Measurements from ENCODE around the gene GAB1. TPM values are rescaled to one million over a fixed set of nuclear protein-coding genes. Genes with fewer than 3 reads are reported as not detected.

Gene GAB1
- total RNA-seq, 1 donor from 2014 or later = 5.0 TPM

DNA sequence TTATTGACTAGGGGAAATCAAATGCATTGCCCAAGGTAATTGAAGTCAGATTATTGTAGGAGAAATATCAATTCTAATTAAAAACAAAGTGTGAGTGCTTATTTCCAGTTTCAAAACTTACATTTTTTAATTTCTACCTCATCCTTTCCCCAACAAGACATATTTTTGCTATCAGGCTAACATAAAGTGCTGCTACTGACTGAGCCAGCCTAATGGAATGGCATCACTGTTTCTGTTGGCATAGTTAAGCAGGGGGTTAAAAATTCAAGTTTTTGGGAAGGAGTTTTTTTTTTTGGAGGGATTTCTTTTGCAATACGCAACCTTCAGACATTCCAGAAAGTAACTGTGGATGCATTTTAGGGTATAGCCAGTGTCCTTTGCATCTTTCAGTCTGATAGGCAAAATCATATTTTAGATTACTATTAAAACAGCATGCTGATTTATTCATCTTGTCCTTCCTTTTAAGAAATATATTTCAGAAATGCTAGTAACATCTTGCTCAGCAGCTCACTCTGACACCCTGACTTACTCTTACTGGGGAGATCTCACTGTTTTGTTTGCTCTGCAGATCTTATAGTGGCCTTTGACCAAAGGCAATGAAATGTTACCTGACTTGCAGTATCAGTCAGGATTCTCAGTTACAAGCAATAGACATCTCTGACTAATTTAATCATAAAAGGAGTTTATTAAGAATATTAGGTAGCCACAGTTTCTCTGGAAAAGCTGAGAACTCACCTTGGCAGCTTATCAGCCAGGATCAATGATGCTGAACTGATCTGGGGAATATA is 24.4 kb downstream of the GAB1 start:
- FAIRE-seq (no peak), DNase-seq (ENCODE audit: low read depth) (no peak)
- TF ChIP-seq CTCF (IDR thresholded peaks at IDR 0.05; ENCODE audit: insufficient read depth, low read length, severe bottlenecking) = no peak
- Histone ChIP-seq H3K36me3 (ENCODE audit: control insufficient read depth, insufficient read depth, low read length) (no peaks in the 10 kb centered on the region), H3K4me3 (ENCODE audit: low read depth, low read length) (no peak overlapping the region), H3K27me3 (ENCODE audit: control insufficient read depth, insufficient read depth, low read length) (no peaks in the 10 kb centered on the region)

DNA sequence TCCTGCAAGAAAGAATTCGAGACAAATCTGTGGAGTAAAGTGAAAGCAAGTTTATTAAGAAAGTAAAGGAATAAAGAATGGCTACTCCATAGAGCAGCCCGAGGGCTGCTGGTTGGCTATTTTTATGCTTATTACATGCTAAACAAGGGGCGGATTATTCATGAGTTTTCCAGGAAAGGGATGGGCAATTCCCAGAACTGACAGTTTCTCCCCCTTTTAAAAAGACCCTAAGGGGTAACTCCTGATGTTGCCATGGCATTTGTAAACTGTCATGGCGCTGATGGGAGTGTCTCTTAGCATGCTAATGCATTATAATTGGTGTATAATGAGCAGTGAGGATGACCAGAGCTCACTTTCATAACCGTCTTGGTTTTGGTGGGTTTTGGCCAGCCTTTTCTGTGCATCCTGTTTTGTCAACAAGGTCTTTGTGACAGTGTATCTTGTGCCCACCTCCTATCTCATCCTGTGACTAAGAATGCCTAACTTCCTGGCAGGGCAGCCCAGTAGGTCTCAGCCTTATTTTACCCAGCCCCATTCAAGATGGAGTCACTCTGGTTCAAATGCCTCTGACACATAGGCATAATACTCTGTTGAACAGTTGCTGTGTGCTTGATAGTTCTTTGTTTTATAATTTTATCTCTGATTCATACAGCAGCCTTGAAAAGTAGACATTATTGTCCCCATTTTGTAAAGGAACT is 25.8 kb downstream of the GAB1 start:
- Histone ChIP-seq H3K4me3 (ENCODE audit: low read depth, low read length) (no peak overlapping the region), H3K36me3 (ENCODE audit: control insufficient read depth, insufficient read depth, low read length) (no peaks in the 10 kb centered on the region), H3K27me3 (ENCODE audit: control insufficient read depth, insufficient read depth, low read length) (no peaks in the 10 kb centered on the region)
- FAIRE-seq (no peak), DNase-seq (ENCODE audit: low read depth) (no peak)
- no peak for TF ChIP-seq CTCF (IDR thresholded peaks at IDR 0.05; ENCODE audit: insufficient read depth, low read length, severe bottlenecking)

DNA sequence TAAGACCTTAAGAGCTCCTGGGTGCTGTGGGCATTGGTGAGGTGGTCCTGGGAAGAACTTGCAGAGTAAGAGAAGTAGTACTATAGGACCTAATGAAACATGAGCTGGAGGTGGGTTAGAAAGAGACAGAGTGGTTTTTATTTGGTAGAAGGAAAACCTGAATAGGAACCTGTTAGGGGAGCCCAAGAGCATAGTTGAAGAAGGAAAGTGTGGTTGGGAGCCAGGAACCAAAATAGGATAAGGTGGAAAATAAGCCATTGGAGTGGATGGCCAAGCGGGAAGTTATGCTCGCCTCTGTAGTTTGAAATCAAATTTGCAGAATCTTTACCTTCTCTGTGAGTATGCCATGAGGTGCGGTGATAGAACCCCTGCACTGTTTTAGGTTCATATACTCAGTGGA is 26.7 kb downstream of the GAB1 start:
- Histone ChIP-seq H3K36me3 (ENCODE audit: control insufficient read depth, insufficient read depth, low read length) (no peaks in the 10 kb centered on the region), H3K27me3 (ENCODE audit: control insufficient read depth, insufficient read depth, low read length) (no peaks in the 10 kb centered on the region), H3K4me3 (ENCODE audit: low read depth, low read length) (no peak overlapping the region)
- FAIRE-seq (no peak), DNase-seq (ENCODE audit: low read depth) (no peak)
- TF ChIP-seq CTCF (IDR thresholded peaks at IDR 0.05; ENCODE audit: insufficient read depth, low read length, severe bottlenecking) = no peak

GRCh38 chr4:143364063-143364462 is 27.4 kb downstream of the GAB1 start:
- Histone ChIP-seq H3K4me3 (ENCODE audit: low read depth, low read length) (no peak overlapping the region), H3K27me3 (ENCODE audit: control insufficient read depth, insufficient read depth, low read length) (no peaks in the 10 kb centered on the region), H3K36me3 (ENCODE audit: control insufficient read depth, insufficient read depth, low read length) (no peaks in the 10 kb centered on the region)
- no peak for FAIRE-seq
- no peak for DNase-seq (ENCODE audit: low read depth)
- TF ChIP-seq CTCF (IDR thresholded peaks at IDR 0.05; ENCODE audit: insufficient read depth, low read length, severe bottlenecking) = no peak

- TF ChIP-seq CTCF (IDR thresholded peaks at IDR 0.05; ENCODE audit: insufficient read depth, low read length, severe bottlenecking) = no peak
- FAIRE-seq (no peak), DNase-seq (ENCODE audit: low read depth) (no peak)
- H3K4me3 ChIP-seq (ENCODE audit: low read depth, low read length) = no peak overlapping the region
- no peaks in the 10 kb centered on the region for H3K36me3 ChIP-seq (ENCODE audit: control insufficient read depth, insufficient read depth, low read length)
- H3K27me3 ChIP-seq (ENCODE audit: control insufficient read depth, insufficient read depth, low read length) = no peaks in the 10 kb centered on the region
Measured at GRCh38 chr4:143367863-143368262, 31.2 kb downstream of the GAB1 start.

Data from bronchial epithelial cell (primary cell).